Measurements from ENCODE around the gene SUFU. TPM values are rescaled to one million over a fixed set of nuclear protein-coding genes. Genes with fewer than 3 reads are reported as not detected.

SUFU gene
- total and polyA plus RNA-seq, 4 donors = 3.5 to 14.8 (median 9.8) TPM

GRCh38 chr10:102457591-102458150 is 46.1 kb upstream of the SUFU start:
- DNase-seq (no peak), ATAC-seq (ENCODE audit: insufficient read depth, low FRiP score) (no peak)
- no peak for TF ChIP-seq CTCF (IDR thresholded peaks at IDR 0.05; ENCODE audit: control extremely low read depth, extremely low read depth)
- Histone ChIP-seq H3K4me3 (no peak overlapping the region), H3K27me3 (ENCODE audit: control insufficient read depth in 3 of 3, insufficient read depth in 3 of 3, low read length in 2 of 3) (peaks cover 0 to 3% (median 0%) of the 10 kb centered on the region in 3 donors), H3K36me3 (ENCODE audit: control insufficient read depth in 4 of 4, insufficient read depth in 4 of 4, low read length in 4 of 4) (peaks cover 0 to 2% (median 0%) of the 10 kb centered on the region in 4 donors), H3K4me1 (ENCODE audit: control insufficient read depth in 5 of 5, insufficient read depth in 5 of 5, low read length in 5 of 5) (peaks cover 0 to 13% (median 7%) of the 10 kb centered on the region in 5 donors), H3K27ac (ENCODE audit: low read depth in 1 of 2, low read length in 1 of 2) (no peak overlapping the region), H3K9ac (ENCODE audit: insufficient read depth in 1 of 2, low read length in 2 of 2) (no peak overlapping the region), H3K9me3 (ENCODE audit: control insufficient read depth in 4 of 4, insufficient read depth in 3 of 4, low read length in 3 of 4) (no peaks in the 10 kb centered on the region)
- WGBS, 2 donors = 91 to 92% methylated on average over 9 of the region's 9 CpGs

GRCh38 chr10:102458656-102459055 is 45.1 kb upstream of the SUFU start:
- H3K36me3 ChIP-seq (ENCODE audit: control insufficient read depth in 4 of 4, insufficient read depth in 4 of 4, low read length in 4 of 4) = peaks cover 0 to 2% (median 0%) of the 10 kb centered on the region in 4 donors
- no peak for ATAC-seq (ENCODE audit: insufficient read depth, low FRiP score)
- no peak for TF ChIP-seq CTCF (IDR thresholded peaks at IDR 0.05; ENCODE audit: control extremely low read depth, extremely low read depth)
- H3K27ac ChIP-seq (ENCODE audit: low read depth in 1 of 2, low read length in 1 of 2) = no peak overlapping the region
- H3K4me1 ChIP-seq (ENCODE audit: control insufficient read depth in 5 of 5, insufficient read depth in 5 of 5, low read length in 5 of 5) = peaks cover 0 to 16% (median 7%) of the 10 kb centered on the region in 5 donors
- no peak overlapping the region for H3K9ac ChIP-seq (ENCODE audit: insufficient read depth in 1 of 2, low read length in 2 of 2)
- 79 to 87% methylated on average over 4 of the region's 4 CpGs for WGBS, 2 donors
- H3K9me3 ChIP-seq (ENCODE audit: control insufficient read depth in 4 of 4, insufficient read depth in 3 of 4, low read length in 3 of 4) = no peaks in the 10 kb centered on the region
- H3K4me3 ChIP-seq = no peak overlapping the region
- peaks cover 0 to 3% (median 0%) of the 10 kb centered on the region in 3 donors for H3K27me3 ChIP-seq (ENCODE audit: control insufficient read depth in 3 of 3, insufficient read depth in 3 of 3, low read length in 2 of 3)
- no peak for DNase-seq

- H3K9me3 ChIP-seq (ENCODE audit: control insufficient read depth in 4 of 4, insufficient read depth in 3 of 4, low read length in 3 of 4) = no peaks in the 10 kb centered on the region
- WGBS, 2 donors = 24 to 29% methylated on average over 8 of the region's 8 CpGs
- H3K36me3 ChIP-seq (ENCODE audit: control insufficient read depth in 4 of 4, insufficient read depth in 4 of 4, low read length in 4 of 4) = peaks cover 0 to under 1% (median 0%) of the 10 kb centered on the region in 4 donors
- peaks cover 0 to 3% (median 0%) of the 10 kb centered on the region in 3 donors for H3K27me3 ChIP-seq (ENCODE audit: control insufficient read depth in 3 of 3, insufficient read depth in 3 of 3, low read length in 2 of 3)
- peak overlapping the region; percentile 59 for H3K4me3 ChIP-seq
- H3K27ac ChIP-seq (ENCODE audit: low read depth in 1 of 2, low read length in 1 of 2) = peak overlapping the region in 1 of 2 donors; percentile 1
- H3K9ac ChIP-seq (ENCODE audit: insufficient read depth in 1 of 2, low read length in 2 of 2) = peak overlapping the region in 1 of 2 donors; percentile 75
- no peak for TF ChIP-seq CTCF (IDR thresholded peaks at IDR 0.05; ENCODE audit: control extremely low read depth, extremely low read depth)
- peaks cover 0 to 16% (median 7%) of the 10 kb centered on the region in 5 donors for H3K4me1 ChIP-seq (ENCODE audit: control insufficient read depth in 5 of 5, insufficient read depth in 5 of 5, low read length in 5 of 5)
- no peak for DNase-seq
- ATAC-seq (ENCODE audit: insufficient read depth, low FRiP score) = no peak
Observed at GRCh38 chr10:102460836-102461186, 43.0 kb upstream of the SUFU start.

All from lung (tissue), 12 donors.